SU-DHL-6 (cell line): ENCODE data around the gene FGF19.

Experiments
- H2AFZ ChIP-seq: fragments of 200-600 bp; sonication (generic); 2 replicates; pipeline ENCODE4 v1.6.1; 2014; ENCODE audit warnings: low read depth, mild to moderate bottlenecking, moderate library complexity, mixed read lengths, antibody characterized with exemption, low read length; ENCODE audit not compliant: severe bottlenecking
- H3F3A ChIP-seq: fragments of 200-600 bp; shearing (Covaris generic); 2 replicates; pipeline ENCODE4 v1.6.0; 2016; ENCODE audit warnings: antibody characterized with exemption, mild to moderate bottlenecking; ENCODE audit not compliant: insufficient read depth
- H3K27ac ChIP-seq: fragments of 200-600 bp; sonication (generic); 2 replicates; pipeline ENCODE4 v1.5.1; 2016; ENCODE audit warnings: low read depth, mild to moderate bottlenecking, low read length, moderate library complexity, mixed read lengths
- H3K27me3 ChIP-seq: fragments of 200-600 bp; sonication (generic), shearing (Covaris generic); 2 replicates; pipeline ENCODE4 v1.6.0; 2014; ENCODE audit warnings: mild to moderate bottlenecking, low read length
- H3K36me3 ChIP-seq: fragments of 200-600 bp; sonication (generic); 2 replicates; pipeline ENCODE4 v1.6.1; 2014; ENCODE audit warnings: mild to moderate bottlenecking, low read length, mixed read lengths
- H3K4me2 ChIP-seq: fragments of 300-600, 200-600 bp; shearing (Covaris generic), sonication (generic); 2 replicates; pipeline ENCODE4 v1.6.0; 2014; ENCODE audit warnings: low read length, low read depth, mild to moderate bottlenecking; ENCODE audit not compliant: poor library complexity, severe bottlenecking
- H3K4me3 ChIP-seq: fragments of 200-600 bp; sonication (generic); 2 replicates; pipeline ENCODE4 v1.5.1; 2014; ENCODE audit warnings: antibody characterized with exemption, low read length, mild to moderate bottlenecking, mixed read lengths; ENCODE audit not compliant: insufficient read depth, poor library complexity, severe bottlenecking
- H3K79me2 ChIP-seq: fragments of 200-600 bp; sonication (generic); 2 replicates; pipeline ENCODE4 v1.6.1; 2014; ENCODE audit warnings: mild to moderate bottlenecking, low read length, moderate library complexity; ENCODE audit not compliant: insufficient read depth
- H3K9ac ChIP-seq: fragments of 200-600 bp; sonication (generic); 2 replicates; pipeline ENCODE4 v1.7.0; 2014; ENCODE audit warnings: mild to moderate bottlenecking, low read length
- H3K9me2 ChIP-seq: fragments of 200-600 bp; sonication (generic); replicated peaks from 2 replicates; pipeline ENCODE4 v1.6.1; 2014; ENCODE audit warnings: low read length; ENCODE audit not compliant: insufficient read depth
- H3K9me3 ChIP-seq: fragments of 200-600 bp; sonication (generic); 2 replicates; pipeline ENCODE4 v1.6.1; 2014; ENCODE audit warnings: low read length, mixed read lengths; ENCODE audit not compliant: insufficient read depth
- H4K20me1 ChIP-seq: fragments of 200-600 bp; sonication (generic); 2 replicates; pipeline ENCODE4 v1.6.1; 2014; ENCODE audit warnings: low read depth, mild to moderate bottlenecking, antibody characterized with exemption, low read length, moderate library complexity, mixed read lengths
- CTCF ChIP-seq: fragments of 200-600 bp; sonication (generic); IDR thresholded peaks from one replicate; pipeline ENCODE4 v1.5.1; 2017; ENCODE audit warnings: antibody characterized with exemption, mild to moderate bottlenecking, low read length, moderate library complexity; ENCODE audit not compliant: insufficient read depth, poor library complexity, severe bottlenecking
- EZH2phosphoT487 ChIP-seq: fragments of 200-600 bp; sonication (generic), shearing (Covaris generic); conservative IDR thresholded peaks from 2 replicates; pipeline ENCODE4 v1.6.1; 2018; ENCODE audit warnings: mild to moderate bottlenecking, antibody characterized with exemption, low read length, moderate library complexity, mixed read lengths

The FGF19 gene

GRCh38 chr11:69657911-69658625 lies 45.8 kb downstream of the FGF19 start:
- Histone ChIP-seq H3F3A (no peaks in the 10 kb centered on the region), H3K27me3 (no peaks in the 10 kb centered on the region), H3K4me2 (no peak overlapping the region), H3K4me3 (no peak overlapping the region), H4K20me1 (no peaks in the 10 kb centered on the region), H3K9me2 (no peaks in the 10 kb centered on the region), H3K79me2 (no peaks in the 10 kb centered on the region), H3K36me3 (no peaks in the 10 kb centered on the region), H3K27ac (no peak overlapping the region), H3K9me3 (no peaks in the 10 kb centered on the region), H3K9ac (no peak overlapping the region), H2AFZ (no peak overlapping the region)
- TF ChIP-seq CTCF: no peak
- TF ChIP-seq EZH2phosphoT487: no peak

- Histone ChIP-seq H3K79me2 (no peaks in the 10 kb centered on the region), H3K9me2 (no peaks in the 10 kb centered on the region), H2AFZ (no peak overlapping the region), H3K27me3 (no peaks in the 10 kb centered on the region), H3K36me3 (no peaks in the 10 kb centered on the region), H3K9me3 (no peaks in the 10 kb centered on the region), H4K20me1 (no peaks in the 10 kb centered on the region), H3K9ac (no peak overlapping the region), H3K4me3 (no peak overlapping the region), H3K4me2 (no peak overlapping the region), H3F3A (no peaks in the 10 kb centered on the region), H3K27ac (no peak overlapping the region)
- TF ChIP-seq EZH2phosphoT487 (no peak), CTCF (no peak)
Observed at GRCh38 chr11:69657456-69657910, 46.3 kb downstream of the FGF19 start.

- no peaks in the 10 kb centered on the region for H3K27me3 ChIP-seq
- H3K9me3 ChIP-seq: no peaks in the 10 kb centered on the region
- no peak overlapping the region for H3K4me3 ChIP-seq
- no peak overlapping the region for H3K9ac ChIP-seq
- H3K4me2 ChIP-seq: no peak overlapping the region
- no peak for TF ChIP-seq EZH2phosphoT487
- TF ChIP-seq CTCF: no peak
- no peaks in the 10 kb centered on the region for H4K20me1 ChIP-seq
- no peaks in the 10 kb centered on the region for H3K9me2 ChIP-seq
- no peaks in the 10 kb centered on the region for H3F3A ChIP-seq
- no peaks in the 10 kb centered on the region for H3K79me2 ChIP-seq
- no peaks in the 10 kb centered on the region for H3K36me3 ChIP-seq
- H3K27ac ChIP-seq: no peak overlapping the region
- no peak overlapping the region for H2AFZ ChIP-seq
Observed at GRCh38 chr11:69656536-69657455, 47.0 kb downstream of the FGF19 start.
